Right lobe of liver (tissue), 6 donors: ENCODE measurements around the gene RPL7L1. TPM values are rescaled to one million over a fixed set of nuclear protein-coding genes. Genes with fewer than 3 reads are reported as not detected.

Source experiments
- ATAC-seq, 4 donors: fragments of 200-7000 bp; cut with Tn5 transposase; one replicate each; pipeline ENCODE4 v1.9.1; 2020; ENCODE audit warnings: mild to moderate bottlenecking in 4 of 4, moderate library complexity in 4 of 4
- DNase-seq, 3 donors: peaks; one replicate each; pipeline ENCODE4 v3.0.0-alpha.2; 2020
- H3K27ac ChIP-seq, 3 donors: fragments of 200-600 bp; one replicate each; pipeline ENCODE4 v1.8.0; 2022
- H3K27me3 ChIP-seq, 2 donors: fragments of 200-600 bp; one replicate each; pipeline ENCODE4 v1.8.0; 2022
- H3K36me3 ChIP-seq, 4 donors: fragments of 200-600 bp; sonication (generic) in 1 of 4; one replicate each; pipeline versions ENCODE4 v1.5.1 to v1.8.0; 2017 to 2022; ENCODE audit warnings: control low read depth in 1 of 4
- H3K4me1 ChIP-seq, 4 donors: fragments of 200-600 bp; sonication (generic) in 1 of 4; one replicate each; pipeline versions ENCODE4 v1.5.1 to v1.8.0; 2017 to 2022; ENCODE audit warnings: control low read depth in 1 of 4
- H3K4me3 ChIP-seq, 3 donors: fragments of 200-600 bp; one replicate each; pipeline ENCODE4 v1.8.0; 2022
- H3K9me3 ChIP-seq, 4 donors: fragments of 200-600 bp; sonication (generic) in 1 of 4; one replicate each; pipeline versions ENCODE4 v1.5.1 to v1.8.0; 2017 to 2022; ENCODE audit warnings: control low read depth in 1 of 4
- POLR2A ChIP-seq: fragments of 450-650 bp; IDR thresholded peaks from one replicate; pipeline ENCODE4 v1.6.1; 2017; ENCODE audit warnings: antibody characterized with exemption, mild to moderate bottlenecking
- WGBS: methylation state at CpG from one replicate; pipeline ENCODE4 v1.1.6; 2018; ENCODE audit warnings: low coverage, low lambda C conversion rate; ENCODE audit not compliant: insufficient coverage; ENCODE audit errors: missing lambda C conversion rate; 5-methylcytosine and 5-hydroxymethylcytosine counted together
- intact Hi-C, 2 donors: fragments of 100-400 bp; cut with DNase I; formaldehyde crosslinking; loops; one replicate each; pipeline versions ENCODE4 v1.11.2 to v1.14.1; 2022
- total RNA-seq, 6 experiments: library from RNA; depleted of rRNA in 2 of 6; stranded (reverse); fragments of >200 nt in 2 of 6; fragmentation: NEBNext Ultra II Directional in 3 of 6; extraction: Animal tissue kit (Norgen Biotek cat#: 25700) in 3 of 6; gene quantifications; one replicate each; pipeline versions ENCODE4 v1.1.0 to v1.2.4, GENCODE V29; 2016 to 2023
- TF ChIP-seq, protein P1 (sequence below), 4 donors: fragments of 200-600 bp in 3 of 4; fragments of 450-650 bp in 1 of 4; IDR thresholded peaks; one replicate each; pipeline versions ENCODE4 v1.5.1 to v1.8.0; 2016 to 2022; ENCODE audit warnings: antibody characterized with exemption in 4 of 4, mild to moderate bottlenecking in 2 of 4
- donor health status: DM: no; HTN: yes; CAD: no.
- donor health status: DM: no; HTN: no; CAD: no.
- donor health status: DM: no; HTN: no; CAD: no.
- donor health status: DM: no; HTN: yes; CAD: no.
- donor health status: DM: no; HTN: yes; CAD: no.

The RPL7L1 gene
- total RNA-seq, 6 experiments from 2014 or later, result 36.6 to 114 (median 44.2) TPM

DNA sequence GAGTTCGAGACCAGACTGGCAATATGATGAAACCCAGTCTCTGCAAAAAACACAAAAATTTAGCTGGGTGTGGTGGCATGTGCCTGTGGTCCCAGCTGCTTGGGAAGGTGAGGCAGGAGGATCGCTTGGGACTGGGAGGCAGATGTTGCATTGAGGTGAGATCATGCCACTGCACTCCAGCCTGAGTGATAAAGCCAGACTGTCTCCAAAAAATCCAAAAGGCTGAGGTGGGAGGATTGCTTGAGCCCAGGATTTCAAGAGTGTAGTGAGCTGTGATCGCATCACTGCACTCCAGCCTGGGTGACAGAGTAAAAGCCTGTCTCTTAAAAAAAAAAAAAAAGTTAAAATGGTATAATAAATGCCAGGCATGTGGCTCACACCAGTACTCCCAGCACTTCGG, 35.1 kb downstream of the RPL7L1 start:
- intact Hi-C loops, result no loop called here
- Histone ChIP-seq H3K4me1 (no peaks in the 10 kb centered on the region), H3K9me3 (no peaks in the 10 kb centered on the region), H3K27me3 (no peaks in the 10 kb centered on the region), H3K4me3 (no peak overlapping the region), H3K36me3 (no peaks in the 10 kb centered on the region), H3K27ac (no peak overlapping the region)
- DNase-seq, result no peak
- WGBS, result 71% methylated on average over 4 of the region's 4 CpGs
- no peak for ATAC-seq
- TF ChIP-seq POLR2A, result no peak
- TF ChIP-seq, protein P1, sequence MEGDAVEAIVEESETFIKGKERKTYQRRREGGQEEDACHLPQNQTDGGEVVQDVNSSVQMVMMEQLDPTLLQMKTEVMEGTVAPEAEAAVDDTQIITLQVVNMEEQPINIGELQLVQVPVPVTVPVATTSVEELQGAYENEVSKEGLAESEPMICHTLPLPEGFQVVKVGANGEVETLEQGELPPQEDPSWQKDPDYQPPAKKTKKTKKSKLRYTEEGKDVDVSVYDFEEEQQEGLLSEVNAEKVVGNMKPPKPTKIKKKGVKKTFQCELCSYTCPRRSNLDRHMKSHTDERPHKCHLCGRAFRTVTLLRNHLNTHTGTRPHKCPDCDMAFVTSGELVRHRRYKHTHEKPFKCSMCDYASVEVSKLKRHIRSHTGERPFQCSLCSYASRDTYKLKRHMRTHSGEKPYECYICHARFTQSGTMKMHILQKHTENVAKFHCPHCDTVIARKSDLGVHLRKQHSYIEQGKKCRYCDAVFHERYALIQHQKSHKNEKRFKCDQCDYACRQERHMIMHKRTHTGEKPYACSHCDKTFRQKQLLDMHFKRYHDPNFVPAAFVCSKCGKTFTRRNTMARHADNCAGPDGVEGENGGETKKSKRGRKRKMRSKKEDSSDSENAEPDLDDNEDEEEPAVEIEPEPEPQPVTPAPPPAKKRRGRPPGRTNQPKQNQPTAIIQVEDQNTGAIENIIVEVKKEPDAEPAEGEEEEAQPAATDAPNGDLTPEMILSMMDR (IDR thresholded peaks at IDR 0.05), result no peak

- intact Hi-C loops, result no loop called here
- WGBS, result no CpG with 5 or more reads among the region's 10 CpGs
- Histone ChIP-seq H3K4me3 (no peak within 1 kb of the TSS), H3K27me3 (no peaks in the 10 kb centered on the region), H3K9me3 (no peaks in the 10 kb centered on the region), H3K27ac (no peak within 1 kb of the TSS), H3K4me1 (no peaks in the 10 kb centered on the region), H3K36me3 (no peaks in the 10 kb centered on the region)
- DNase-seq (no peak), ATAC-seq (peak in 1 of 4 donors; percentile 20)
- no peak for TF ChIP-seq POLR2A
- TF ChIP-seq, protein P1 (IDR thresholded peaks at IDR 0.05), result no peak
Observed at GRCh38 chr6:42915732-42916131, 36.3 kb downstream of the RPL7L1 start, which contains the start of gene PTCRA. Gene PTCRA (plus strand): TSS chr6:42916053. CDS start chr6:42916070, 17 bp downstream.

DNA sequence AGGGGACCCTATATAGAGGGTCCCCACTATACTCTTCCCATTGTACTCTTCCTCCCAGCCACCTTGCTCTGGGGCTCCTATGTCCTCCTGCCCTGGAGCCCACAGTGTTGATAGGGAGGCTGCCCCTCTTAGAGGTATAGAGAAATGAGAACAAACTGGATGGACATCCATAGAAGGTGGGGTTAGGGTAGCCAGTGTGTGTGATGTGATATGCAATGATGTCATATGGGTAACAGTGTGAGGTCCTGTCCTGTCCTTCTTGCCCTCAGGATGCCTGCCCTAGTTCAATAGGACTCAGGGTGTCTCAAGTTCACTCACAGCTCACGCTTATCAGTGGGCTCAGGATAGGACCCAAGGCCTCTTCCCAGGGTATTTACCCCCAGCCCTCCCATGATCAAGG, 36.9 kb downstream of the RPL7L1 start:
- no peaks in the 10 kb centered on the region for H3K4me1 ChIP-seq
- no peak for TF ChIP-seq POLR2A
- TF ChIP-seq, protein P1 (IDR thresholded peaks at IDR 0.05), result no peak
- H3K9me3 ChIP-seq, result no peaks in the 10 kb centered on the region
- no peaks in the 10 kb centered on the region for H3K27me3 ChIP-seq
- no peak overlapping the region for H3K27ac ChIP-seq
- no CpG with 5 or more reads among the region's 1 CpG for WGBS
- H3K4me3 ChIP-seq, result no peak overlapping the region
- H3K36me3 ChIP-seq, result no peaks in the 10 kb centered on the region
- intact Hi-C loops, result no loop called here
- DNase-seq, result no peak
- no peak for ATAC-seq

DNA sequence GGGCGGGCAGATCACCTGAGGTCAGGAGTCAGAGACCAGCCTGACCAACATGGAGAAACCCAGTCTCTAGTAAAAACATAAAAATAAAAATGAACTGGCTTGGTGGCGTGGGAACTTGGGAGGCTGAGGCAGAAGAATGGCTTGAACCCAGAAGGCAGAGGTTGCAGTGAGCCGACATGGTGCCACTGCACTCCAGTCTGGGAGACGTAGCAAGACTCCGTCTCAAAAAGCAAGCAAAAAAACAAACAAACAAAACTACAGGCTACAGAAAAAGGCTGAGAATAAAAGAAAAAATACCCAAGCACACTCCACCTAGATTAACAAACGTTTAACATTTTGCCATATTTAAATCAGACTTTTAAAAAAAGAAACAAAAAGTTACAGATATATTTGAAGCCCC, 42.4 kb downstream of the RPL7L1 start:
- Histone ChIP-seq H3K9me3 (no peaks in the 10 kb centered on the region), H3K36me3 (no peaks in the 10 kb centered on the region), H3K27me3 (no peaks in the 10 kb centered on the region), H3K27ac (no peak overlapping the region), H3K4me3 (no peak overlapping the region), H3K4me1 (no peaks in the 10 kb centered on the region)
- ATAC-seq, result no peak
- intact Hi-C loops, result loop anchor here in 1 of 2 donors (10.0 kb wide), 1 partner anchor 63 kb away; the partner anchor contains the start of gene PPP2R5D
- TF ChIP-seq, protein P1 (IDR thresholded peaks at IDR 0.05), result no peak
- no peak for TF ChIP-seq POLR2A
- no peak for DNase-seq
- 57% methylated on average over 6 of the region's 6 CpGs for WGBS

- H3K27me3 ChIP-seq, result no peaks in the 10 kb centered on the region
- no peaks in the 10 kb centered on the region for H3K36me3 ChIP-seq
- H3K9me3 ChIP-seq, result no peaks in the 10 kb centered on the region
- H3K4me1 ChIP-seq, result no peaks in the 10 kb centered on the region
- intact Hi-C loops, result loop anchor here in 1 of 2 donors (10.0 kb wide), 1 partner anchor 61 kb away; the partner anchor contains the start of gene PPP2R5D
- ATAC-seq (peak; percentile 24 to 54 (median 39)), DNase-seq (no peak)
- H3K27ac ChIP-seq, result no peak overlapping the region
- 57% methylated on average over 1 of the region's 2 CpGs for WGBS
- no peak overlapping the region for H3K4me3 ChIP-seq
- no peak for TF ChIP-seq POLR2A
- TF ChIP-seq, protein P1 (IDR thresholded peaks at IDR 0.05), result no peak
Observed at GRCh38 chr6:42923666-42924065, 44.2 kb downstream of the RPL7L1 start.
